ENCODE data around the gene MRPL10.

DNA sequence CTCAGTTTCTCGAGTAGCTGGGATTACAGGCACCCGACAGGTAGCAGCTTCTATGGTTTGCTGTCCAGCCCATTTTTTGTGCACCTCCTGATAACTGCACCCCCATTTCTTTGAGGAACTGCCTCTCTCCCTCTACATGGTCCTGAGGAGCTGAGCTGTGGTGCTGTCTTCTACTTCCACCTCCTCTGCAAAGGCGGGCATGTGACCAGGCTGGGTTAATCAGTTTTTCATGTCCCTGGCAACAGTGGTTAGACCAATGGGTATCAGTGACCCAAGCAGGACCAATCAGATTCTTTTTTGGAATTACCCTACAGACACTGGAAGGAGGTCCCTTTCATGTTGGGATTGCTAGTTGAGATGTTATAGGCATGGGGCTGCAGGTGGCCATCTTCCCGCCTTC lies 57.0 kb downstream of the MRPL10 start:
- TF ChIP-seq, protein P1, sequence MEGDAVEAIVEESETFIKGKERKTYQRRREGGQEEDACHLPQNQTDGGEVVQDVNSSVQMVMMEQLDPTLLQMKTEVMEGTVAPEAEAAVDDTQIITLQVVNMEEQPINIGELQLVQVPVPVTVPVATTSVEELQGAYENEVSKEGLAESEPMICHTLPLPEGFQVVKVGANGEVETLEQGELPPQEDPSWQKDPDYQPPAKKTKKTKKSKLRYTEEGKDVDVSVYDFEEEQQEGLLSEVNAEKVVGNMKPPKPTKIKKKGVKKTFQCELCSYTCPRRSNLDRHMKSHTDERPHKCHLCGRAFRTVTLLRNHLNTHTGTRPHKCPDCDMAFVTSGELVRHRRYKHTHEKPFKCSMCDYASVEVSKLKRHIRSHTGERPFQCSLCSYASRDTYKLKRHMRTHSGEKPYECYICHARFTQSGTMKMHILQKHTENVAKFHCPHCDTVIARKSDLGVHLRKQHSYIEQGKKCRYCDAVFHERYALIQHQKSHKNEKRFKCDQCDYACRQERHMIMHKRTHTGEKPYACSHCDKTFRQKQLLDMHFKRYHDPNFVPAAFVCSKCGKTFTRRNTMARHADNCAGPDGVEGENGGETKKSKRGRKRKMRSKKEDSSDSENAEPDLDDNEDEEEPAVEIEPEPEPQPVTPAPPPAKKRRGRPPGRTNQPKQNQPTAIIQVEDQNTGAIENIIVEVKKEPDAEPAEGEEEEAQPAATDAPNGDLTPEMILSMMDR (IDR thresholded peaks at IDR 0.05), result no peak
- no peak for TF ChIP-seq EZH2 (IDR thresholded peaks at IDR 0.05)
- no peak for TF ChIP-seq EZH2phosphoT487 (IDR thresholded peaks at IDR 0.05)

Data from neural progenitor cell (in vitro differentiated cells).